ENCODE results near the gene MMP25.
"Not testable (repeated sequence)": the region's sequence is repeated elsewhere in the genome, so short reads cannot be mapped to it uniquely, and the experiment has no call there.

The MMP25 gene

GRCh38 chr16:3030222-3031212, 15.8 kb upstream of the MMP25 start:
- no peak for DNase-seq

DNA sequence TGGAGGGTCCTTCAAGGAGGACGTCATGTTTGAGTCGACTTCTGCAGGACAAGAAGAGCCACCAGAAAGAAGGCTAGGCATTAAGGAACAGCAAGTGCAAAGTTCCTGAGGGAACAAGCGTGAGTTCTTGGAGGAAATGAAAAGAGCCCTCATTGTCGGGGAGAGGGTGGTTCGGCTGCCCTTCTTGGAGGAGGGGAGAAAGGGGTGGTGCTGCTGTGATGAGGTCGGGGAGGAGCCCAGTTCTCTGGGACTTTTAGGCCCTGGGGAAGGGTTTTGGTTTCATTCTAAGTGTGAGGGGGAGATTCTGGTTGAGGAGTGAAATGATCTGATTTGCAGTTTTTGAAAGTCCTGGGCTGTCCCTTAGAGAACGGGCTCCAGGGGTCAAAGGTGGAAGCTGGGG, 13.7 kb upstream of the MMP25 start:
- DNase-seq: no peak

DNA sequence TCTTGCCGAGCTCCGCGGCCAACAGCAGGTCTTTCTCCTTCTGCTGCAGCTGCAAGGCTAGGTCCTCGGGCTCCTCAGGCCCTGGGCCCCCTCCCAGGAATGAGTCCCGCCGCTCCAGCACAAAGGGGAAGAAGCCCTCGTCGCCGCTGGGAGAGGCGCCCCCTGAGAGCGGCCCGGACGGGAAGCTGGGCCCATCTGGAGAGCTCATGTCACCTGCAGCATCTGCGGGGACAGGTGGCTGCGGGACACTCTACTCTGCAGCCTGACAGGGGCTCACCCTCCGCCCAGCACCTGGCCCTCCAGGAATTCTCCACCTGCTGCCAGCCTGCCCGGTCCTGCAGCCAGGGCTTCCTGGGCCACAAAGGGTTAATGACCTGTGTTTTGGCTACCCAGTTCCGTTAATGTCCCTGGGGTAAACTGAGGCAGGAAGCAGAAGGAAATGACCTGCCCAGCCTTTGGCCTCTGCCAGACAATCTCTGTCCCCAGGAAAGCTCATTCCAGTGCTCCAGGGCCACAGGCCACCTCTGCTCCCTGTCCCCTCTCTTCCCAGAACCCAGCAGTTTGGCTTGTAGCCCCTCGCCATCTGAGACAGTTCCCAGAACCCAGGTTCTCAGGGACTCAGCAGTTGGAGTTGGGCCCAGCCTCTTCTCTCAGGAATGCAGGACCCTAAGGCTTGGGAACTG, 10.9 kb upstream of the MMP25 start:
- DNase-seq: no peak

- DNase-seq: no peak
Observed at GRCh38 chr16:3035972-3036725, 10.2 kb upstream of the MMP25 start.

GRCh38 chr16:3036726-3037315, 9.5 kb upstream of the MMP25 start, which contains the start of gene BICDL2:
BICDL2 (minus strand) TSS chr16:3036944; CDS start chr16:3035496, 1,448 bp downstream.
- no peak for DNase-seq

- DNase-seq: no peak
Observed at GRCh38 chr16:3038256-3038655, 8.1 kb upstream of the MMP25 start.

GRCh38 chr16:3038896-3039295, 7.5 kb upstream of the MMP25 start:
- no peak for DNase-seq

DNA sequence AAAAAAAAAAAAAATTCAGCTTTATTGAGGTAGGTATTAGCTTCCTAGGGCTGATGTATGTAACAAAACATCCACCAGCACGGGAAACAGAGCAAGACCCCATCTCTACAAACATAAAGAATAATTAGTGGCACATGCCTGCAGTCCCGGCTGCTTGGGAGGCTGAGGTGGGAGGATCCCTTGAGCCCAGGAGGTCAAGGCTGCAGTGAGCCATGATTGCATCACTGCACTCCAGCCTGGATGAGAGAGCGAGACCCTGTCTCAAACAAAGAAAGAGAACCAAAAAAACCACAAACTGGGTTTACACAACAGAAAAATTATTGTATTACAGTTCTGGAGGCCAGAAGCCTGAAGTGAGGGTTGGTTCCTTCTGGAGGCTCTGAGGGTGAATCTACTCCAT, 4.0 kb upstream of the MMP25 start:
- DNase-seq: no peak

- DNase-seq: no peak
Observed at GRCh38 chr16:3044708-3045107, 1.7 kb upstream of the MMP25 start.

- peak; percentile 24 for DNase-seq
Observed at GRCh38 chr16:3046641-3047386, 453 bp downstream of the MMP25 start.

DNA sequence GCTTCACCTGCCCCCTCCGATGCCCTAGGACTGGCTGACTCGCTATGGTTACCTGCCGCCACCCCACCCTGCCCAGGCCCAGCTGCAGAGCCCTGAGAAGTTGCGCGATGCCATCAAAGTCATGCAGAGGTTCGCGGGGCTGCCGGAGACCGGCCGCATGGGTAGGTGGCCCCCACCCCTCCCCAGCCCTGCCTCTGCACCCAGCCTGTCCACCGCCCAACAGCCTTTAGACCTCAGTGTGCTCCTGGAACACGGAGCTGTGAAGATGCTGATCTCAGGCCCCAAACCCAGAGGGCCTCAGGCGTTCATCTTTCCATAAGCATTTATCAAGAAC, 993 bp downstream of the MMP25 start:
- DNase-seq: no peak

DNA sequence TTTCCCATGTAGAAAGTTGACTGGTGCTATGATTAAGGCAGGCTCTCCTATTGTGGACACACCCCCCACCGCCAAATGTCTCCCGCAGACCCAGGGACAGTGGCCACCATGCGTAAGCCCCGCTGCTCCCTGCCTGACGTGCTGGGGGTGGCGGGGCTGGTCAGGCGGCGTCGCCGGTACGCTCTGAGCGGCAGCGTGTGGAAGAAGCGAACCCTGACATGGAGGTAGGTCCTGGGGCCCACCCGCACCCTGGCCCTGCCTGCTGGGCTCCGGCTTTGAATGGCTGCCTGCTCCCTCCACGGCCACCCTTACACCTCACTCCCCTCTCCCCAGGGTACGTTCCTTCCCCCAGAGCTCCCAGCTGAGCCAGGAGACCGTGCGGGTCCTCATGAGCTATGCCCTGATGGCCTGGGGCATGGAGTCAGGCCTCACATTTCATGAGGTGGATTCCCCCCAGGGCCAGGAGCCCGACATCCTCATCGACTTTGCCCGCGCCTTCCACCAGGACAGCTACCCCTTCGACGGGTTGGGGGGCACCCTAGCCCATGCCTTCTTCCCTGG, 3.6 kb downstream of the MMP25 start:
- DNase-seq: no peak

DNA sequence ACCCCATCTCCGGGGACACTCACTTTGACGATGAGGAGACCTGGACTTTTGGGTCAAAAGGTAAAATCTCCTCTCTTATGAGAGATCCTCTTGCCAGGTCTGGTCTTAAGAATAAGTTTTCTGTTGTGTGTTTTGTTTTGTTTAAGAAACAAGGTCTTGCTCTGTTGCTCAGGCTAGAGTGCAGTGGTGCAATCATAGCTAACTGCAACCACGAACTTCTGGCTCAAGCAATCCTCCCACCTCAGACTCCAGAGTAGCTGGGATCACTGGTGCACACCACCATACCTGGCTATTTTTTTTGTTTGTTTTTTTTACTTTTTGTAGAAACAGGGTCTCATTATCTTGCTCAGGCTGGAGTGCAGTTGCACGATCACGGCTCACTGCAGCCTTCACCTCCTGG, 4.1 kb downstream of the MMP25 start:
- no peak for DNase-seq

- DNase-seq: no peak
Observed at GRCh38 chr16:3051009-3051408, 4.6 kb downstream of the MMP25 start.

- no peak for DNase-seq
Observed at GRCh38 chr16:3051494-3051893, 5.1 kb downstream of the MMP25 start.

GRCh38 chr16:3052571-3053329, 6.4 kb downstream of the MMP25 start:
- DNase-seq: not testable (repeated sequence)

DNA sequence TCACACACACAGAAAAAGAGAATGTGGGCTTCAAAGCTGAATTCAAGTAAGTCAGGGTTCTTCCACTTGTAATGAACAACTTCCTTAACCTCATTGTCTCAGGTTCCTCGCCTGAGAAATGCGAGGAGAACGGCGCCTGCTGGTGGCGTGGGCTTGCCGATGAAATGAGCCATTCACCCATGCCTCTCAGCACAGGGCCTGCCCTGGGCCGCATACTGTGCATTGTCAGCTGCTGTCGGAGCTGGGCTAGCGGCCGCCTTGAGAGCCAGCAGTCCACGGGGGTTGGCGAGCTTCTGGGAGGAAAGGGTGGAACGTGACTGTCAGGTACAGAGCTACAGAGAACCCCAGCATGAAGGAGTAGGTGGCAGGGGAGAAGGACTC, 7.0 kb downstream of the MMP25 start:
- DNase-seq: peak; percentile 33

DNA sequence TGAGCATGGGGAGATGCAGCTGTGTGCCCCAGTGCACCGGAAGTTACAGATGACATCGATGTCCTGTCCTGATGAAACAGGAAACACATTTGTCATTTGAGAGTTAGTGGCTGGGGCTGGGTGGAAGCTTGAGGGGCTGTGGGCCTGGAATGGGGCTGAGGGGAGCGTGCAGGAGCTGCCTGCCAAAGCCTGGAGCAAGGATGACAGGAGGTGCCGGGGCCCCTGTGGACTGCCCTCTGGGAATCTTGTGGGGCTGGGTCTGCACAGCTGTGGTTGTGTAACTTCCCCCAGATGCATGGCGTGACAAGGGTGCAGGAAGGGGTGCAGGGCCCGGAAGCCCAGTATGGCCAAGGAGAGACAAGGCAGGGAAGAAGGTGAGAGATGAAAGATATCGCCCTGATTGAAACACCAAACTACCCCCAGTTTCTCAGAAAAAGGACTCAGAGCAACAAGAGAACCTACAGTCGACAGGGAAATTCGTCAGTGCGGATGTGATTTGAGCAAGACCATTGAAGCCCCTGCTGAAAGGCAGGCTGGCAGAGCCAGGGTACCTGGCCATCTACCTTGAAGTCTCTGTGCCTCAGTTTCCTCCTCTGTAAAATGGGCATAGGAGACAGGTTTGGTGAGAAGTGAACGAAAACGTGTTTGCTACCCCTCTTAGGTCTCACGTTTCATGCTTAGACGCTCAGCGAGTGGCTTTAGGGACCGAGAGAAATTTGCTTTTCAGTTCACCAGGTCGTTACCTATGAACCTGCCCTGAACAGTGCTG, 8.8 kb downstream of the MMP25 start:
- no peak for DNase-seq

DNA sequence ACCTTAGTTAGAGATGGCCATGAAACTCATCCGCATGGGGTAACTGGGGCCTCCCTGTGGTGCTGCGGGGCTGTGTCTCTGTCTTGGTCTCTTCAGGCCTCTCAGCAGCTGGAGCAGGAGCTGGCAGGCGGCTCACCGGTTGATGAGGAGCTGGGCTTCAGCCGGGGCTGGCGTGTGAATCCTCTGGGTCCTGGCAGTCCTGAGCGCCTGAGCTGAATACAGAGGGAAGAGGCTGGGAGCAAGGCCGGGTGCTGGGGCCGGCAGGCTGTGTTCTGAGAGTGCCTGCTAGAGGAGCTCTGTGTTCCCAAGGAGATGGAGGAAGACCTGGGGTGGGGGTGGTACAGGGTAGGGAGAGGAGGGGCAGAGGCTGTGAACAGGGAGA, 9.4 kb downstream of the MMP25 start:
- not testable (repeated sequence) for DNase-seq

All from activated CD8-positive, alpha-beta memory T cell treated with anti-CD3 and anti-CD28 coated beads, Interleukin-2, amount 50 U/mL, for 4 hours (primary cell).